Activated T-cell treated with anti-CD3 and anti-CD28 coated beads, Interleukin-2, amount 50 U/mL, for 24 hours (primary cell): ENCODE measurements around the gene ZBED5.

ENCODE experiments used
- DNase-seq: peaks from one replicate; pipeline ENCODE4 v3.0.0-alpha.2; 2020
- H3K27ac Mint-ChIP-seq: 2 replicates; pipeline ENCODE4 v1.8.0; 2020; ENCODE audit warnings: mild to moderate bottlenecking, mixed read lengths
- H3K27me3 Mint-ChIP-seq: 2 replicates; pipeline ENCODE4 v1.8.0; 2020; ENCODE audit warnings: mixed read lengths
- H3K36me3 Mint-ChIP-seq: 2 replicates; pipeline ENCODE4 v1.8.0; 2020; ENCODE audit warnings: low read depth, mixed read lengths
- H3K4me1 Mint-ChIP-seq: 2 replicates; pipeline ENCODE4 v1.8.0; 2020; ENCODE audit warnings: low read depth, mixed read lengths
- H3K4me3 Mint-ChIP-seq: 2 replicates; pipeline ENCODE4 v1.8.0; 2020; ENCODE audit warnings: mild to moderate bottlenecking, moderate library complexity, mixed read lengths
- H3K9me3 Mint-ChIP-seq: 2 replicates; pipeline ENCODE4 v1.8.0; 2020; ENCODE audit warnings: mixed read lengths

ZBED5 gene

DNA sequence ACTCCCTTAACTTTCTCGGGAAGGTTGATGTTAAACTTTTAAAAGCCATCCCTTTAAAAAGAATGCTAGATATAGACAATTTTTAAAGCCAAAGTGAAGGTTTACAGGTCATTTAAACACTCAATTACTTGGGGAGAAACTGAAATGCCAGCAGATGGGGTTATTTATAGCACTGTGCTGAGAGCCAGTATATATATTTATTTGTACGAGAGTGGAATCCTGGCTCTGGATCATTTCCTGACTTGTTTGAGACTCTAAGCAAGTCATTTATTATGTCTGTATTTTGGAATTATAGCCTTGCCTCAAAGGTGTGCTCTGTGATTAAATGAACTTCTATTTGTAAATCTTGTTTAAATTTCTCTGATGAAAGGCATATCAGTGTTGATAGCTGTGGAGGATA lies 6.8 kb upstream of the ZBED5 start:
- Mint-ChIP-seq H3K9me3 (no peaks in the 10 kb centered on the region), H3K27ac (no peak overlapping the region), H3K36me3 (peaks cover 7% of the 10 kb centered on the region), H3K4me3 (no peak overlapping the region), H3K4me1 (peaks cover 44% of the 10 kb centered on the region), H3K27me3 (no peaks in the 10 kb centered on the region)
- DNase-seq: no peak

DNA sequence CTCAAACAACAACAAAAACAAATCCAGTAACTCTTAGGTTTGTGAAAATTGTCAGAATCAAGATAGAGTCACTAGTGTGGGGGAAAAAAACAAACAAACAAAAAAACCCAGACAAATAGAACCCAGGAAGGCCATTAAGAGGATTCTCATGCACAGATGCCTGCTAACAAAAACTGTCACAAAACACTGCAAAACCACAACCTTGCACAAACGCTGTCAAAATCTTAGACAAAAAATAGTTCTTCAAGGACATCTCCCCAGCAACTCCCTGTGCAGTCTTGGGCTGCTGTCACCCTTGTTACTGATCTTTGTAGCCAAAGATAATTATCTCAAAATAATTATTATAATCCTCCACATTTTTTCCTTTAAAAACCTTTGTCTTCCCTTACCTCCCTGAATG lies 4.6 kb upstream of the ZBED5 start:
- peak overlapping the region; percentile 41 for H3K27ac Mint-ChIP-seq
- no peaks in the 10 kb centered on the region for H3K9me3 Mint-ChIP-seq
- H3K27me3 Mint-ChIP-seq: no peaks in the 10 kb centered on the region
- H3K4me3 Mint-ChIP-seq: no peak overlapping the region
- DNase-seq: no peak
- peaks cover 20% of the 10 kb centered on the region for H3K36me3 Mint-ChIP-seq
- peaks cover 41% of the 10 kb centered on the region for H3K4me1 Mint-ChIP-seq

DNA sequence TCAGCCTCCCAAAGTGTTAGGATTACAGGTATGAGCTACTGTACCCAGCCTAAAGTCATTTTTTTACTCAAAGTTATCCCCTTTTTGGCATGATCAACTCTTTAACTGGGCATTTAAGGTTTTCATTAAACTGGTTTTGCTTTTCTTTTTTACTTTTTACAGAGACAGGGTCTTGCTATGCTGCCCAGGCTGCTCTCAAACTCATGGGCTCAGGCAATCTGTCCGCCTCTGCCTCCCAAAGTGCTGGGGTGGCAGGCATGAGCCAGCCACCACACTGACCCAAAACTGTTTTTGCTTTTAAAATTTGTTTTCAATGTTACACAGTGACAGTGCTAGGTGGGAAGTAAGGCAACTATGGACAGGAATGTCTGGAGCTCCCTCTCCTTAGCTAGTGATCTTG lies 3.9 kb upstream of the ZBED5 start:
- Mint-ChIP-seq H3K4me1 (peaks cover 37% of the 10 kb centered on the region), H3K4me3 (no peak overlapping the region), H3K9me3 (no peaks in the 10 kb centered on the region)

DNA sequence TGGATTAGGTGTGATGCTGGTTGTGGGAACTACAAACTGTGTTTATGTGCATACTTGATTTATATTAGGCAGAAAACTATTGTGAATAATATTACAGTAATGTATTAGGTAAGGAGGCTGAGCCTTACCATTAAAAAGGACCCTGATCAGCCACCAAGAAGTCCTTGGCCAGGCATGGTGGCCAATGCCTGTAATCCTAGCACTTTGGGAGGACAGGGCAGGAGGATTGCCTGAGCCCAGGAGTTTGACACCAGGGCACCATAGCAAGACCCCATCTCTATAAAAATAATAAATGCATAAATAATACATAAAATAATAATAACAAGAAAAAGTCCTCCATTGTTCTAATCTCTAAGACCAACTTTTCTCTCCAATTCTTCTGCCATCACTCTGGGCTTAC lies 3.2 kb upstream of the ZBED5 start:
- no peak for DNase-seq
- Mint-ChIP-seq H3K27me3 (no peaks in the 10 kb centered on the region), H3K27ac (no peak overlapping the region), H3K4me1 (peaks cover 43% of the 10 kb centered on the region), H3K36me3 (peaks cover 33% of the 10 kb centered on the region), H3K9me3 (no peaks in the 10 kb centered on the region), H3K4me3 (no peak overlapping the region)

More for the DNA sequence above, 3.9 kb upstream of the ZBED5 start:
- DNase-seq: no peak
- no peaks in the 10 kb centered on the region for H3K27me3 Mint-ChIP-seq
- H3K36me3 Mint-ChIP-seq: peaks cover 26% of the 10 kb centered on the region
- H3K27ac Mint-ChIP-seq: no peak overlapping the region

DNA sequence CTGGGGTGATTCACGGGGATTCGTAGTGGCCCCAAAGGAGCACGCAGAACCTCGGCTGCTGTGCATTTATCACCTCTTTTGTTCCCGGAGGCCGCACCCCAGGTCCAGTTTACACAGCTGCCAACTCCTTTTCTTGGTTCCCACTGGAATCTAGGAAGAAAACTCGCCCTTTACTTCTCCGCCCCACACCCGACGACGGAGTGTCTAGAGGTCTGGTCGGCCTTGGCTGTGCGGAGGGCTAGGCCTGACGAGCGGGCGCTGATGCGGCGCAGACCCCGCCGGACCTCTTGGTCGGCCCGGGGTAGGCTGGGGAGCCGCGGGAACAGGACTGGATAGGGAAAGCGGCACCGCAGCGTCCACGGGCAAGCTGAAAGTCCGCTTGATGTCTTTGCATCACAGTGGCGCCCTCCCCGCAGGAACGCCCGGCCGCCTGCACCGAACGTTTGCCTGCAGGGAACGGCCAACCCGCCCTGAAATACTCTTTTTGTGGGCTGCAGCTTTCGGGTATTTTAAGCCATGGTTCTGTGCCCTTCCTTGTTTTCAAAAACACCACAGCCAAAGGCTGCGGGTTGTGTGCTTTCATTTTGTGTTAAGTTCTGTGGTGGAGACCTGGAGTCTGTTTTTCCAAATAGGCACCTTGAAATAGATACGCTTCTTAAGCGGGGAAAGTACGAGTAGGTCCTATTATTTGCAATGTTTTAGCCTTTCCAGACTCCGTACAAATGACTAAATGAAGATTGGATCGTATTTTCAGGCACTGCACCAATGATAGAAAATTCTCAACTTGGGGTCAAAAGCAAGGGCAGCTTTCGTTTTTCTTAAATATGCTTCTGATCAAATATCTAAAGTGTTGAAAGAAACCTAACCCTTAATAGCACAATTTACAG lies 829 bp upstream of the ZBED5 start:
- peaks cover 51% of the 10 kb centered on the region for H3K4me1 Mint-ChIP-seq
- H3K27me3 Mint-ChIP-seq: no peaks in the 10 kb centered on the region
- peak overlapping the region; percentile 99 for H3K27ac Mint-ChIP-seq
- H3K36me3 Mint-ChIP-seq: peaks cover 55% of the 10 kb centered on the region
- peak overlapping the region; percentile 98 for H3K4me3 Mint-ChIP-seq
- H3K9me3 Mint-ChIP-seq: no peaks in the 10 kb centered on the region
- no peak for DNase-seq

DNA sequence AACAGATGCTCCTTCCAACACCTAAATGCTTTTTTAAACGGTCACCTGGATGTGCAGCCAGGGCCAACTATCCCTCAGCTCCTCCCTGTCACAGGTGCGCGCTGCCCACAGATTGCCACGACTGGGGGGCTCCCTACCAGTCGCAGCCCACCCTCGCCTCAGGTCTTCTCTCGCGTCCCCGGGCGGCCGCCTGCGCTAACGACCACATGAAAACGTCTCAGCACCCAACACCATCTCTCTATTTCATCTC lies 469 bp downstream of the ZBED5 start:
- H3K27ac Mint-ChIP-seq: peak overlapping the region; percentile 99
- H3K4me3 Mint-ChIP-seq: peak overlapping the region; percentile 98
- no peaks in the 10 kb centered on the region for H3K9me3 Mint-ChIP-seq
- no peak for DNase-seq
- no peaks in the 10 kb centered on the region for H3K27me3 Mint-ChIP-seq
- H3K36me3 Mint-ChIP-seq: peaks cover 68% of the 10 kb centered on the region
- H3K4me1 Mint-ChIP-seq: peaks cover 49% of the 10 kb centered on the region

DNA sequence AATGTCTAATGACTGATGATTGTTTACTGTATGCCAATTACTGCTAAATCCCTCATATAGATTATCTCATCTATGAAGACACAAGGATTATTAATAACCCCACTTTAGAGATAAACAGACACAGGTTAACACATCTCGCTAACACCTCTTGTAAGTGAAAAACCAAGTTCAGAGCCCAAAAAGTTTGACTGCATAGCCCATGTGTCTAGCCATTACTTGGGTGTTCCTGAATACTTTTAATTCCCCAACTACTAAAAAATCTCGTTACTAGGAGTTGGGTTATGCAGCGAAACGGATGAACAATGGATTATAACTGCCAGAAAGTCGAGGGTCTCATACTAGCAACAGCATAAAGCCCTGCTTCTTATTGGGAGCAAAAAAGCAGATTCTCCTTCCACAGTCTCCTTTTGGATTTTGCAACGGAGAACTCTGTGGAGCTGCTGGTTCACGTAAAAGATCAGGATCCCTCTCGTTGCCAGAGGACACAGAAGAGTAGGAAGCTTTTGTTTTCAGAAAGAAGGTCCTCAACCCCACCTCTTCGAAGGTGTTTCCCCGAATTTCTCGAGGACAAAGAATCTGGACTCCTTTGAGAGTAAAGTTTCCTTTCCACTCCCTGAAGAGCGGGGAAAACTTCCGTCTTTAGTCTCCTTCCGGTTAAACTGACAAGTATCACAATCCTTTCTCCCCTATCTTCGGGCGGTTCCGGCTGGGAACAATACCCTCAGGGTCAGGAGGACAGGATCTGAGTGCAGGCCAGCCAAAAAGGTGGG lies 979 bp downstream of the ZBED5 start:
- Mint-ChIP-seq H3K36me3 (peaks cover 73% of the 10 kb centered on the region), H3K9me3 (no peaks in the 10 kb centered on the region), H3K27ac (peak overlapping the region; percentile 99), H3K27me3 (no peaks in the 10 kb centered on the region), H3K4me3 (peak overlapping the region; percentile 98), H3K4me1 (peaks cover 49% of the 10 kb centered on the region)
- DNase-seq: no peak

DNA sequence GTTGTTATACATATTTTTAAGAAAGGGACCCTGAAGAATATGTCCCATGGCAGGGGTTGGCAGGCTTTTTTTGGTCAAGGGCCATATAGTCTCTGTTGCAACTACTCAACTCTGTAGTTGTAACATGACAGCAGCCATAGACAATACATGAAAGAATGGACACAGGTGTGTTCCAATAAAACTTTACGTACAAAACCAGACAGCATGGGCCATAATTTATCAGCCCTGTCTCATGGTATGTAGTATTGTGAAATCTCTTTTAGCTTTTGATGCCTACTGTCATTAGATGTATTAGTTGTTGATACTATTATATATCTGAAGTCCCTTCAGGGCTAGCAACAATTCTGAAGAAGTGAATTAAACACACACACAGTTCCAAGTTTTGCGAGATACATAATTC lies 2.6 kb downstream of the ZBED5 start:
- Mint-ChIP-seq H3K4me1 (peaks cover 45% of the 10 kb centered on the region), H3K4me3 (no peak overlapping the region), H3K36me3 (peaks cover 83% of the 10 kb centered on the region), H3K27ac (peak overlapping the region; percentile 29), H3K9me3 (no peaks in the 10 kb centered on the region), H3K27me3 (no peaks in the 10 kb centered on the region)
- DNase-seq: no peak

DNA sequence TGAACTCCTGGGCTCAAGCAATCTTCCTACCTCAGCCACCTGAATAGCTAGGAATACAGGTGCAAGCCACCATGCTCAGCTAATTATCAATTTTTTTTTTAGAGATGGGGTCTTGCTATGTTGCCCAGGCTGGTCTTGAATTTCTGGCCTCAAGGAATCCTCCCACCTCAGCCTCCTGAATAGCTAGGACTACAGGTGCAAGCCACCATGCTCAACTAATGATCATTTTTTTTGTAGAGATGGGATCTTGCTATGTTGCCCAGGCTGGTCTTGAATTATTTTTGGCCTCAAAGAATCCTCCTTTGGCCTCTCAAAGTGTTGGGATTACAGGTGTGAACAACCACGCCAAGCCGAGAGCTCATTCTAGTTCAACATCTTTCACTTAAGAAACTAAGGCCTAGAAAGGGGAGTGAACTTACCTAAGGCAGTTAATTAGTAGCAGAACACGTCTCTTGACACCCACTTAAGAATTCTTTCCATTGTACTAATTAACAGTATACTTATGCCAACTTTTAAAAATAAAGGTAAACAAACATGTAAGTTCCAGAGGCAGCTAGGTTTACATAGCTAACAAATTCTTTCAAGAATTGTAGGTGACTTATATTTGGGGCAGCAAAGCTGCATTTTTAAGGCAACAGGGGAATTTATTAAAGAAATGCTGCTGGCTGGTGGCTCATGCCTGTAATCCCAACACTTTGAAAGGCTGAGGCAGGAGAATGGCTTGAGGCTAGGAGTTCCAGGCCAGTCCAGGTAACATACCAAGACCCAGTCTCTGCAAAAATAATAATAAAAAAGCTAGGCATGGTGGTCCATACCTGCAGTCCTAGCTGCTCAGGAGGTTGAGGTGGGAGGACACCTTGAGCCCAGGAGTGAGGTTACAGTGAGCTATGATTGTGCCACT lies 9.6 kb downstream of the ZBED5 start:
- Mint-ChIP-seq H3K27me3 (no peaks in the 10 kb centered on the region), H3K4me1 (peaks cover 31% of the 10 kb centered on the region), H3K4me3 (no peak overlapping the region), H3K9me3 (no peaks in the 10 kb centered on the region), H3K27ac (no peak overlapping the region), H3K36me3 (peaks cover 37% of the 10 kb centered on the region)
- DNase-seq: no peak

DNA sequence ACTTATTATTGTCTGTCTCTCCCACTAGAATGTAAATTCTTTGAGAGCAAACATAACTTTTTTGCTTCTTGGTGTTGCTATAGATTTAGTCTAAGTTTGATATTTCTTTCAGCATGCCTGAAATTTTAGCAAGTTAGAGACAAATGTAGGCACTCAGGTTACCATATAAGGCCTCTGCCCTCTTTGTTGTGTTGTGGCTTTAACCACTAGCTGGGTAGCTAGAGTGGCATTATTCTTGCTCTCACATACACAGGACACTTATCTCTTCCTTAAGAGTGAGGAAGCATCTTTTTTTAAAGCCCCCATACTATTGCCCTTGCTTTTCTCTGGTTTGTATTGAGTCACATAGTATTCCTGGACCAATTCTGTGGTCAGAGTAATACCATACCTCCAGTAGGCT lies 11.2 kb downstream of the ZBED5 start:
- Mint-ChIP-seq H3K4me1 (peaks cover 21% of the 10 kb centered on the region), H3K36me3 (peaks cover 21% of the 10 kb centered on the region), H3K27me3 (no peaks in the 10 kb centered on the region), H3K9me3 (no peaks in the 10 kb centered on the region), H3K27ac (no peak overlapping the region), H3K4me3 (no peak overlapping the region)
- DNase-seq: no peak

DNA sequence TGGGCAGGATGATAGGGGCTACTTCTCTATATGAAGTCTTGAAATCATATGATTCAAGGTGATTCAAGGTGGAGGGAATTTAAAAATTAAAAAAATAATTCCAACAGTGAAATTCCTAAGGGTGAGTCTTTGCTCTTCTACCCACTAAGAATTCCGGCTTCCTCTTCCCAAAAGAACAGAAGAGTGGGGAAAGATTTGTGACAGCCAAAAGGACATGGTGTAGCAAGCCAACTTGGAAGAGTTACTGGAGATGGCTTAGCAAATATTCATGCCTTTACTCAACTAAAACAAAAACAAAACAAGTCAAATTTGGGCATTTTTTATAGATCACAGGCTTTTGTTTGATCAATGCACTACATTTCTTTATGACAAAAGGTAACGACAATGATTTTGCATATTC lies 12.3 kb downstream of the ZBED5 start:
- Mint-ChIP-seq H3K36me3 (peaks cover 14% of the 10 kb centered on the region), H3K27ac (no peak overlapping the region)

DNA sequence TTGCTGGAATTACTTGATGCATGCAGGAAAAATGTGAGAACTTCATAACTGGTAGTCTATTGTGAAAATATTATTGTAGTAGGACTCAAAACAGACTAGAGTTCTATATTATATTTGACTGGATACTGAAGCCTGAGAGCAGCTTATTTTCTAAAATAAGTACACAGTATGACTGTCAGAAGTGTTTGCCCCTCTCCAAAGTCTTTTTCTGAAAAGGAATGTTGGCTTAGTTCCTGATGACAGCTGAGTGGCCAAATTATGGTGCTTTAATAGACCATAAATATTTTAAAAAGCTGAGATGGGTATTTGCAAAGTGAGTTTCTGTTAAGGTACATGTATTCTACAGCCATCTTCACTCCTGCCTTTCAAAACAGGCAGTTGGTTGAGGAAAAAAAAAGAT lies 13.1 kb downstream of the ZBED5 start:
- H3K27ac Mint-ChIP-seq: no peak overlapping the region
- H3K4me1 Mint-ChIP-seq: peaks cover 19% of the 10 kb centered on the region
- DNase-seq: no peak
- no peaks in the 10 kb centered on the region for H3K9me3 Mint-ChIP-seq
- H3K4me3 Mint-ChIP-seq: no peak overlapping the region
- peaks cover 7% of the 10 kb centered on the region for H3K36me3 Mint-ChIP-seq
- no peaks in the 10 kb centered on the region for H3K27me3 Mint-ChIP-seq

More for the DNA sequence above, 12.3 kb downstream of the ZBED5 start:
- no peak for DNase-seq
- H3K4me1 Mint-ChIP-seq: peaks cover 19% of the 10 kb centered on the region
- no peak overlapping the region for H3K4me3 Mint-ChIP-seq
- H3K9me3 Mint-ChIP-seq: no peaks in the 10 kb centered on the region
- H3K27me3 Mint-ChIP-seq: no peaks in the 10 kb centered on the region

DNA sequence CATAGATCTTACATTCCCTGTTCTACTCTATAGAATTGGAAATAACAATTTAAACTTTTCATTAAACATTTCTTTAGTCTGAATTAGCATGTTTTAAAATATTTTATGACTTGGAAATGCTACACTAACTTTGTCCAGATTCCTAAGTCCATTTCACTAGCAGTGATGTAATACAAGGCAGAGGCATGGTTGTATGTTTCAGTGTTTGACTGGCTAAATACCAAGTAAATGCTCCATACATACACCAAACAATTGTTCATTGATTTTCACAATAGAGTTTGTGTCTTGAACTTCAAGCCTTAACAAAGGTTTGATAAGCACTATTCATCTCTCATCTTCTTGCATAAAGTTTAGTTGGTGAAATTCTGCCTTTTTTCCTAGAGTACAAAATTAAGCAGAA lies 13.5 kb downstream of the ZBED5 start:
- no peak overlapping the region for H3K4me3 Mint-ChIP-seq
- H3K36me3 Mint-ChIP-seq: peaks cover 2% of the 10 kb centered on the region
- H3K27ac Mint-ChIP-seq: no peak overlapping the region
- H3K27me3 Mint-ChIP-seq: no peaks in the 10 kb centered on the region
- H3K4me1 Mint-ChIP-seq: peaks cover 19% of the 10 kb centered on the region
- no peaks in the 10 kb centered on the region for H3K9me3 Mint-ChIP-seq
- no peak for DNase-seq

DNA sequence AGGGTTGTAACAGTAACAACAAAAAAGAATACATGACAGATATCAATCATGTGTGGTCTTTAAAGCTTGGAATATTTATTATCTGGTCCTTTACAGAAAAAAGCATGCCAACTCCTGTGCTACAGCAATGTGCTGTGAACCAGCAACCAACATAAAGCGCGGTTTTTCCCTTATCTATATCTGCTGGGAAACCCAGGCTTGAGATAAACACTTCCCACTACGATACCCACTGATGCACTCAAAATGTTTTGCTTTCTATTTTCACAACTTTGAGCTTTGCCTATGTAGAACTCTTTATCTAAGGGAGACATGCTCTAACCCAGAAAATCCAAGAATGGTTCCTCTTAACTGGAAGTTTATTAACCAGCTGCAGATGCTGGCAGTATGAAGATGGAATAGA lies 19.0 kb downstream of the ZBED5 start:
- H3K4me1 Mint-ChIP-seq: peaks cover 2% of the 10 kb centered on the region
- no peaks in the 10 kb centered on the region for H3K36me3 Mint-ChIP-seq
- DNase-seq: no peak
- no peaks in the 10 kb centered on the region for H3K9me3 Mint-ChIP-seq
- no peaks in the 10 kb centered on the region for H3K27me3 Mint-ChIP-seq
- no peak overlapping the region for H3K27ac Mint-ChIP-seq
- H3K4me3 Mint-ChIP-seq: no peak overlapping the region
